Hematopoietic multipotent progenitor cell (in vitro differentiated cells): Measurements from ENCODE around the gene DYNC2H1. TPM values are rescaled to one million over a fixed set of nuclear protein-coding genes. Genes with fewer than 3 reads are reported as not detected.
"Not testable (repeated sequence)": the region's sequence is repeated elsewhere in the genome, so short reads cannot be mapped to it uniquely, and the experiment has no call there.

Source experiments
- DNase-seq, 3 donors: peaks; one replicate each; pipeline ENCODE4 v3.0.0-alpha.2; 2011 to 2015; ENCODE audit warnings: low read depth in 2 of 3, low spot score in 2 of 3
- total RNA-seq: library from RNA; depleted of rRNA; stranded (reverse); fragments of >200 nt; gene quantifications from one replicate; pipeline ENCODE4 v1.2.3, GENCODE V29; 2012

Gene DYNC2H1
- total RNA-seq, 1 donor = 2.4 TPM

DNA sequence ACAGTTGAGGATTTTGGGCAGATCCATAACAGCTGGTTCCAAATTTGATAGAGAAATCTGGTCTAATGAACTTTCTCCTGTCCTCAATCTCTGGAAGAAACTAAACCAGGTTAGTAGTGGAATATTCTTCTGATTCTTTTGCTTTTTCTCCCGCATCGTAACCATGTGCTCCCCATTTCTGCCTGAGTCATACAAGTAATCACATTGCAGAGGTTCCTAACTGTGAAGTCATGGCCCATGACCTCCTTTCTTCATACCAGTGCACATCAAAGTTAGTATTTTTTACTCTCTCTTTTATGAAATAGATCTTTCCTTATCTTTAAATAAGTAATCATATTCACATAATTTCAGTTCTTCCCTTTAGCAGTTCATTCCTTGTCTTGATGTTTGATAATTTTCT is 249.0 kb downstream of the DYNC2H1 start:
- DNase-seq = no peak

DNA sequence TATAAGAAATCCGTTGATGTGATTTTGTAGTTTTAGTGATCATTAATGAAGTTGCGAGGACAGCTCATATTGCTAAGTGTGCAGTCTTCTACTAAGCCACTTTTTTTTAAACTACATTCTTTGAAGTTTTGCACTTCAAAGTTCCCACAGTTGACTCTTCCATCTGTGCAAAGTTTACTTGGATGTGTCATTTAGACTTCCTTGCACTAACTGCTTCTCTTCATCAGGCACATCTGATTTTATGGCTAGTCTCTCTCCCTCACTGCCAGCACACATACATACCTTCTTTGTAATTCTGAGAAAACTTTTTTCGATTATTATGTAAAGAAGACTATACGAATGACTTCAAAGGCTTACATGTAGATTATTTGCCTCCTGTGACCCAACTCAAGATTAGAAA is 250.0 kb downstream of the DYNC2H1 start:
- DNase-seq = no peak

DNA sequence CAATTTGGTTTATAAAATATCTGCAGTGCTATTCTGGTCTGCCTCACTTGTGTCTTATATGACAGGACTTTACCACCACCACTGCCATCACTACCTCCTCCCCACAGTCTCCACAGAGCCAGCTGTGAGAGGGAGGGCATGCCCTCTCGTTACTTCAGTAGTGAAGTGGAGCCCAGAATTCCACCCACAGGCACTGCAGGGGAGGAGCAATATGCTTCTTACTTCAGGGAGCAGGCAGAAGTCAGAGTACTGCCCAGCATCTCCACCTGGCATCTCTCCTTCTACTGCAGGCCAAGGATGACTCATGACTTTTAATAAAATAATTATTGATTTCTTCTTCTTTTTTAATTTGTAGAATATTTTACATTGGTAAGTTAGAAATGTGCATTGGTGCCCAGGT is 255.5 kb downstream of the DYNC2H1 start:
- DNase-seq = no peak

DNA sequence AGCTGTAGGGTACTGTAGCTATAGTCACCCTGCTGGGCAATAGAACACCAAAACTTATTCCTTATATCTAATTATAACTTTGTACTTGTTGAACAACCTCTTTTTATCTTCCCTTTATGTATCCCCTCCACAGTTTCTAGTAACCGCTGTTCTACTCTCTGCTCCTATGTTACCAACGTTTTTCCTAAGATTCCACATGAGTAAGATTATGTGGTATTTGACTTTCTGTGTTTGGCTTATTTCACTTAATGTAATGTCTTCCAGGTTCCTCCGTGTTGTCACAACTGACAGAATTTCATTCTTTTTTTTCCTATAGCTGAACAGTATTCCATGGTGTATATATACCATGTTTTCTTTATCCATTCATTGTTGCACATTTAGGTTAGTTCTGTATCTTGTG is 258.4 kb downstream of the DYNC2H1 start:
- no peak for DNase-seq

DNA sequence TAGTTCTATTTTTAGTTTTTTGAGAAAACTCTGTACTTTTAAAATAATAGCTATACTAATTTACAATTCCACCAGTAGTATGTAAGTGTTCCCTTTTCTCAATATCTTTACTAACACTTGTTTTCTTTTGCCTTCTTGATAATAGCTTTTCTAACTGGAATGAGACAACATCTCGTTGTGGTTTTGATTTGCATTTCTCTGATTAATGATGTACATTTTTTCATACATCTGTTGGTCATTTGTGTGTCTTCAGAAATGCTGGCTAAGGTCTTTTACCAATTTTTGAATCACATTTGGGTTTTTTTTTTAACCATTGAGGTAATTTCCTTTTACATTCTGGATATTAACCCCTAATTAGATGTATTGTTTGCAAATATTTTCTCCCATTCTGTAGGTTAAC is 258.9 kb downstream of the DYNC2H1 start:
- no peak for DNase-seq

DNA sequence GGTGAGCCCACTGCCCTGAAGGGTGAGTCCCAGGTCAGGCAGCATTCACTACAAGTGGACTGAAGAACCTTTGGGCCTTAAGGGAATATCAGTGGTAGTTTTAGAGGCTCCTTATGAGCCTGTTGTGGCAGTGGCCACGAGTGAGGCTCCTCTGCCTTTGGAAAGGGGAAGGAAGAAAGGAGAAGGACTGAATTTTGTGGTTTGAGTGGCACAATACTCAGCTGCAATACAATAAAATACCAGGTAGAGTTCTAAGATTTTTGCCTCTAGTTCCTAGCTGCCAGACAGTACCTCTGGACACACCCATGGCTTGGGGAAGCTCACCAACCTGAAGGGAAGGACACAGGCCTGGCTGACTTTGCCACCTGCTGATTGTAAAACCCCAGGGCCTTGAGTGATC is 260.9 kb downstream of the DYNC2H1 start:
- no peak for DNase-seq

DNA sequence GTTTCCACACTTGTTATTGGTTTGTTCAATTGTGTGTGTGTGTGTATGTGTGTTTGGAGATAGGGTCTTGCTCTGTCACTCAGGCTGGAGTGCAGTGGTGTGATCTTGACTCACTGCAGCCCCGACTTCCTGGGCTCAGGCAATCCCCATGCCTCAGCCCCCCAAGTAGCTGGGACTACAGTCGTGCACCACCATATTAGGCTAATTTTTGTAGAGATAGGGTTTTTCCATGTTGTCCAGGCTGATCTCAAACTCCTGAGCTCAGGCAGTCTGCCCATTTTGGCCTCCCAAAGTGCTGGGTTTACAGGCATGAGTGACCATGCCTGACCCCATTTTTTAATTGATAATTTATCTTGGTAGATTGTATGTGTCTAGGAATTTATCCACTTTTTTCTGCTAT is 263.7 kb downstream of the DYNC2H1 start:
- DNase-seq = no peak

DNA sequence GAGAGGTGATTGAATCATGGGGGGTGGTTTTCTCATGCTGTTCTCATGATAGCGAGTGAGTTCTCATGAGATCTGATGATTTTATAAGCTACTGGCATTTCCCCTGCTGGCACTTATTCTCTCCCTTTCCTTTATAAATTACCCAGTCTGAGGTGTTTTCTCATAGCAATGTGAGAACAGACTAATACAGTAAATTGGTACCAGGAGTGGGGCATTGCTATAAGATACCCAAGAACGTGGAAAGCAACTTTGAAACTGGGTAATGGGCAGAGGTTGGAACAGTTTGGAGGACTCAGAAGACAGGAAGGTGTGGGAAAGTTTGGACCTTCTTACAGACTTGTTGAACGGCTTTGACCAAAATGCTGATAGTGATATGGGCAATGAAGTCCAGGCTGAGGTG is 265.0 kb downstream of the DYNC2H1 start:
- not testable (repeated sequence) for DNase-seq

DNA sequence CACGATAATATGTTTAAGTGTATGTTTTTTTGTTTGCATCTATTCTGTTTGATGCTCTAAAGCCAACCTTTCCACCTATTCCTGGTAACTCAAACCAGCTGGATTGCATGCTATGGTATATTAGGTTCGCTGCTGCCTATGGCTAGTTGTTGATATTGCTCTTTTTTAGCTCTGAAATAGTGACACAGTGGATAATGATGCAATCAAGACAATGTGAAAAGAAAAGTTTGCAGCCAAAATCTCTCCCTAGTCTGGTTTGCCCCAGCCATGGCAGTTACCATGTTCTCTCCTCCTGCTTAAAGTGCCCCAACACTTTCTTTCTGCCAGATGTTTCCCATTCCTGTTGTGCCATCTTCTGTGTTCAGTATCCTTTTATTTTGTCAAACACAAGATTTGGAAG is 269.7 kb downstream of the DYNC2H1 start:
- no peak for DNase-seq

DNA sequence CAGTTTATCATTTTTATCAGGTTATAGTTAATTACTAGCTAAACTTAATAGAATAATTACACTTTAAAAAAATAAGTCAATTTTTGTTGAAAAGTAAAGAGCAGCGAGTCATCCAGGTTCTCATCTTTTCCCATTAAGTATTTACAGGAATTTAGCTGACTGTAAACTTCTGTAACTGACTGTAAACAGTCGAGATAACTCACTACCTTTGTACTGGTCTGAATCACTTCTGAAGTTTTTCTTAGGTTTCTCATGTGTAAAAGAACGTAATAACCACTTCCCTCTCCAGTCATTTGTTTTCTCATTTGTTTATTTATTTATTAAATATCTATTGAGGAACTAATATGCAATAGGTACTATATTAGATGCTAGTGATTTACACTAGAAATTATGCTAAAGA is 270.8 kb downstream of the DYNC2H1 start:
- no peak for DNase-seq

DNA sequence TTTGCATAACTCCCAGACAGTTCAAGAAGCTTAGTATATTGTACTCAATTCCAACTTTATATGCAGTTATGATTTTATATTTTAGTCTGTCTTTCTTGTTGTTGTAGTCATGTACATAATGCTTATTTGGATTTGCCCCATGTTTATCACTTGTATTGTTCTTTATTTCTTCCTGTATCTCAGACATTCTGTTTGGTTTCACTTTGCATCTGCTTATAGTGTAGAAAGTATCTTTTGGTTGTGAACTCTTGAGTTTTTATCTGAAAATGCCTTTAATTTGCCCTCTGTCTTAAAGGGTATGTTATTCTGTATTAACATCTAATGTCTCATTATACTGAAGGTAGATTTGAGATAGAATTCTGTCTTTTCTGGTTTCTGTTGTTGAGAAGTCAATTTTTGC is 275.4 kb downstream of the DYNC2H1 start:
- no peak for DNase-seq

DNA sequence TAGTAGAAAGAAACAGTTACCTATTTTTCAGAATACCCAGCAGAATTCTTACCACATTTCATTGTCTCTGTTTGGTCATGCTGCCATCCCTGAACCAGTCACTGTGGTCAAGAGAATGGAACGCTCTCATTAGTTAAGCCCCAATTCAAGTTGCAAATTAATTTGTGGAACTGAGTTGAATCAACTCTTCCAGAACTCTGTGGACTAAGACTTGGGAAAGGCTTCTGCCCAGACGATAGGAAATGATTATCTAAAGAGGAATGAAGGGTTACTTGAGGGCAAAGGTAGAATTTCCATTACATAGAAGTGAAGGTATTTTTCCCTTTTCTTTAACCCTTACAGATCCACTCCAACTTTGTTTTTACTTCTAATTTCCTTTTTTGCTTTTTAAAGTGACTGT is 286.4 kb downstream of the DYNC2H1 start:
- no peak for DNase-seq

DNA sequence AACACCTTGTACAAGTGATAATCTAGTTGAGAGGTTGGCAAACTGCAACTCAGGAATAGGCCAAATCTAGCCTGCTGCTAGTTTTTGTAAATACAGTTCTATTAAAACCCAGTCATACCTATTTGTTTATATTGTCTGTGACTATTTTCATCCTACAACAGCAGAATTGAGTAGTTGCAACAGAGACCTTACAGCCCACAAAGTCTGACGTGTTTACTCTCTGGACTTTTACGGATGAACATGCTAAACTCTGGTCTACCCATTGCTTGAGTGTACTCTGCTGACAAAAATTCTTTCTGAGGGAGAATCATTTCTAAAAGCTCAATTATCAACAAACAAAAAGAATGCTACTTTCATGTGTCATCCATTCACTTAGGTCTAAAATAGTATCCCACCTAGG is 287.0 kb downstream of the DYNC2H1 start:
- no peak for DNase-seq

DNA sequence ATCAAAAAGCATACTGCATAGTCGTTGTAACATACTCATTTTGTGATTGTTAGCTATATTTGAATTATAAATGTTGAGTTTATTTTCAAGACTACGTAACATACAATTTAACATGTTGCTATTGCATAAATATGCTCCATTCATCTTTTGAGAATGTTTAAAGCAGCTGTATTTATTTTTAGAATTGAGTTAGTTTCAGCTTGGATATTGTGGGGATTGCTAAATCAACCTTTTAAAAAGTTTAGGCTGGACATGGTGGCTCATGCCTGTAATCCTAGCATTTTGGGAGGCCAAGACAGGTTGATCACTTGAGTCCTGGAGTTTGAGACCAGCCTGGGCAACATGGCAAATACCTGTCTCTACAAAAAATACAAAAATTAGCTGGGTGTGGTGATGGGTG is 288.1 kb downstream of the DYNC2H1 start:
- no peak for DNase-seq

DNA sequence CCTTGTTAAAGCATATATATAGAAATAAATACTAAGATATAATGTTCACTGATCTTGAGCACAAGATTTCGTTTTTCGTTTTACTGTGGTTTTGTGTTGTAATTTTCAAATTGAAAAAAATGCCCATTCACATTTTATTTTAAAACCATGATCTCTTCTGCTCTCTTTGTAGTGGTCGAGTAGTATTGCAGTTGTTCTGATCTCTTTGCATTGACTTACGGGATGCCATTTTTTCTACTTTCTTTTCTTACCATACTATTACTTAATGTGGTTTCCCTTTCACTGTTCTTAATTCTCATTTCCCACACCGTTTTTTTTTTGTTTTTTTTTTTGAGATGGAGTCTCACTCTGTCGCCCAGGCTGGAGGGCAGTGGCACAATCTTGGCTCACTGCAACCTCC is 289.6 kb downstream of the DYNC2H1 start:
- DNase-seq = no peak

DNA sequence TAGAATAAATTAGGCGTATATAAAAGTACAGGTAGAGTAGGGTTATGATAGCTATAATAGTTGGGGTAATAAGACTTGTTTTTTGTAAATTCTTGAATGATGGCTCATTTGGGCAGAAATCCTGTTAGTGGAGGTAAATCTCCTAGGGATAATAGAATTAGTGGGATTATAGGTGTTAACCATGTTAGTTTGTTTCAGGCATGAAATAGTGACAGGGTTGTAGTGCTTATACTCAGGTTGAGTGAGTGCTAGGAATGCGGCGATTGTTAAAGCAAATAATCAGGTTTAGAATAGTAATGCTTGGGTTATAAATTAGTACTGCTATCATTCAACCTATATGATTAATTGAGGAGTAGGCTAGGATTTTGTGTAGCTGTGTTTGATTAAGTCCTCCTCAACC is 297.1 kb downstream of the DYNC2H1 start:
- no peak for DNase-seq

DNA sequence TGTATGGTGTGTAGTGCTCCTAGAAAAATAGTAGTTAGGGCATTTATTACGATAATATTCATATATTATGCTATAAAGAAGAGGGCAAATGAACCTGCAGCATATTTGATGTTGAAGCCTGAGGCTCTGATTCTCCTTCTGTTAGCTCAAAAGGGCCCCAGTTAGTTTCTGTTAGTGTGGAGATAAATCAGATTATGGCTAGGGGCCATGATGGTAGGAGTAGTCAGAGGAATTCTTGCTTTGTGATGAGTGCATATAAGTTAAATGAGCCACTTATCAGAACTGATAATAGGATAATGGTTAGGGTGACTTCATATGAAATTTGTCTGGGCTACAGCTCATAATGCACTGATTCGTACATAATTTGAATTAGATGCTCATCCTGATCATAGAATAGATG is 298.4 kb downstream of the DYNC2H1 start:
- DNase-seq = no peak

DNA sequence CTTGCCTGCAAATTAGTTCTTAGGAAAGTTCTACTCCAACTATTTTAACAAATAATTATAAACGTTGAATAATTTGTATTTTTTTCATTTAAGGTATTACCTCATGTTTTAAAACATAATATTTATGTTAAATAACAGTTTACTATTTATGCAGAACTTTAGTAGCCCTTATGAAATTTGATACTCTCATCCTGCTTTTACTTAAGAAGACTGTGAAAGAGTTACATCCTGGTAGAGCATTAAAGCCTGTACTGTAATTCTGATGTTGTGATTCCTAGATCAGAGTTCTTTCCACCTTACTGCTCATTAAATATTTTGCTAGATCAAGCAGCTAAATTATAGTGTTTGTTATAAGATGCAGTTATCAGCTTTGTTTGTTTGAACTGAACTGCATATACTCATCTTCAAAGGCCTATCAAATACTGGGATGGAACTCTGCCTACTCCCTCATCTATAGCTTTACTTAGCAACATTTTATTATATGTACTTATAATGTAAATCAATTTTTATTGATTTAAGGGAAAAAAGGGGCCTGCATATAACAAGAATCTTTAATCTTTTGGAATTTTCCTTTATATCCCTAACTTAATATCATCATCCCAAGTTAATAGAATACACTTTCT is 304.2 kb downstream of the DYNC2H1 start:
- no peak for DNase-seq

DNA sequence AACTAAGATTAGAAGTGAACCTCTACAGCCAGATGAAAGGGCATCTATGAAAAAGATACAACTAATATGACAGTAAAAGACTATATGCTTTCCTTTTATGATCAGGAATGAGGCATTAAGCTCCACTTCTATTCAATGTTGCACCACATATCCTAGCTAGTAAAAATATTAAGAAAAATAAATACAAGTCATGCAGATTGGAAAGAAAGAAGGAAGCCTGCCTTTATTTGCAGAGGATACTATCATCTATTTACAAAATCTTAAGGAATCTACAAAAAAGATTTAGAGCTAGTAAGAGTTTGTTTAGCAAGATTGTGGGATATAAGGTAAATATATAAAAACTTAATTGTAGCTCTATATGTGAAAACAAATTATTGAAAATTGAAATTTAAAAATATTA is 308.8 kb downstream of the DYNC2H1 start:
- DNase-seq = no peak

DNA sequence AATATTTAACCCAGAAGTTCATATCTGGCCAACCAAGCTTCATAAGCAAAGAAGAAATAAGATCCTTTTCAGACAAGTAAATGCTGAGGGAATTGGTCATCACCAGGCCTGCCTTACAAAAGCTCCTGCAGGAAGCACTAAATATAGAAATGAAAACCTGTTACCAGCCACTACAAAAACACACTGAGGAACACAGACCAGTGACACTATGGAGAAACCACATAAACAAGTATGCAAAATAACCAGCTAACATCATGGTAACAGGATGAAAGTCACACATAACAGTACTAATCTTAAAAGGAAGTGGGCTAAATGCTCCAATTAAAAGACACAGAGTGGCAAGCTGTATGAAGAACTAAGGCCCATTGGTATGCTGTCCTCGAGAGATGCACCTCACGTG is 311.4 kb downstream of the DYNC2H1 start:
- no peak for DNase-seq

DNA sequence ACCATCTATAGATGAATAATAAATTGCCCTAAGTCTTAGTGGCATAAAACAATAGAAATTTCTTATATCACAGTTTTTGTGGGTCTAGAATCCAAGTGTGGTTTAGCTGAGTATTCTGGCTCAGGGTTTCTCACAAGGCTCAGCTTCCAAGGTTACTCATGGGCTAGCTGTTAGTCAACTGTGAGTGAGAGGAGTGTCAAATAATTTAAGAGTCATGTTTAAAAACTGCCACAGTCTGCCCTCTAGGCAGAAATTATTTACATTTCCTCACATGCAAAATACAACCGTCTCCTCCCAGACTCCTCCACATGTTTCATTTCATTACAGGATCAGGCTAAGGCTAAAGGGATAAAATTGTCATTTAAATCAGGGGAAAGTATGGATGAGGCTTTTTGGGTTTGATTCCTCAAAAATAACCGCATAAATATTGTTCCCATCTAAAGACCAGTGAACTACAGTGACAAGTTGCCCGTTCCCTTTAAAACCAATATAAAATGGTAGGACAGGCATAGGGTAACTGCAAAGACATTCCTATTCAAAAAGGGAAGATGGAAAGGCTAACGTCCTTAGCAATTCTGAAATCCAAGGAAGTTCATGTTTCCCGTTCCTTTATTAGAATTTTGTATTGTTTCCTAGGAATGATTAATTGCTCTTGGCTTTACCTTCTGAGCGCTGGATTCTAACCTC is 324.3 kb downstream of the DYNC2H1 start:
- no peak for DNase-seq

DNA sequence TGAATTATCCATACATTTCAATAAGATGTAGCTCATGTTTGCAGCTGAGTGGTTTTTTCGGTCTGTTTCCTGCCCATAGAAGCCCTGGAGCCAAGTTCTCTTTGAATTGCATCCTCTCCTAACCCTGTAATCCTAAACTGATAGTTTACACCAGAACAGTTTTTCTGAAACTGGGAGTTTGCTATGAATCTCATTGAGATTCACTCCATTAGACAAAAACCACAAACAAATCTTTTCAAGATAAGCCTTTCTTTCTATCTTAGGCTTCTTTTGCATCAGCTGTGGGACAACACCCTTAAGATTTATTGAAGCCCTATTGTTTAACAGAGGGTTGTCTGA is 324.8 kb downstream of the DYNC2H1 start:
- no peak for DNase-seq
